GM19397 (cell line): ENCODE results near the gene PRCC.

Experiments
- ATAC-seq: cut with Tn5 transposase; IDR thresholded peaks from one replicate; pipeline ENCODE4 v1.9.1; 2021; ENCODE audit warnings: mild to moderate bottlenecking, moderate library complexity; ENCODE audit not compliant: unreplicated experiment

The PRCC gene

GRCh38 chr1:156767101-156767878 lies at the start of gene PRCC:
PRCC (plus strand) TSS chr1:156767535; CDS start chr1:156767772, 237 bp downstream.
- ATAC-seq = peak; percentile 92

- no peak for ATAC-seq
These were observed 46.2 kb upstream of the PRCC start for GRCh38 chr1:156721131-156721530.

GRCh38 chr1:156721535-156721934 lies 45.8 kb upstream of the PRCC start:
- no peak for ATAC-seq

- no peak for ATAC-seq
These were observed 41.6 kb upstream of the PRCC start for GRCh38 chr1:156725683-156726280.

GRCh38 chr1:156726549-156727226 lies 40.6 kb upstream of the PRCC start:
- ATAC-seq = no peak

- ATAC-seq = no peak
These were observed 39.8 kb upstream of the PRCC start for GRCh38 chr1:156727492-156727891.

GRCh38 chr1:156727926-156728598 lies 39.3 kb upstream of the PRCC start, which contains the start of gene METTL25B:
METTL25B (plus strand) TSS chr1:156728469; CDS start chr1:156729105, 636 bp downstream.
- peak; percentile 54 for ATAC-seq

GRCh38 chr1:156728599-156729462 lies 38.5 kb upstream of the PRCC start, which contains the start of gene ISG20L2:
ISG20L2 (minus strand) TSS chr1:156728766; CDS start chr1:156727652, 1,114 bp downstream.
- peak; percentile 90 for ATAC-seq

- ATAC-seq = no peak
These were observed 33.2 kb upstream of the PRCC start for GRCh38 chr1:156733989-156734584.

GRCh38 chr1:156738407-156738806 lies 28.9 kb upstream of the PRCC start:
- ATAC-seq = no peak

GRCh38 chr1:156738916-156739315 lies 28.4 kb upstream of the PRCC start:
- ATAC-seq = no peak

- ATAC-seq = no peak
These were observed 27.0 kb upstream of the PRCC start for GRCh38 chr1:156740237-156740740.

- ATAC-seq = peak; percentile 87
These were observed 26.4 kb upstream of the PRCC start, which contains the start of gene MRPL24 for GRCh38 chr1:156740741-156741480. MRPL24 (minus strand) TSS chr1:156741088; CDS start chr1:156738704, 2,384 bp downstream.

GRCh38 chr1:156741481-156741983 lies 25.8 kb upstream of the PRCC start:
- ATAC-seq = no peak

- no peak for ATAC-seq
These were observed 25.3 kb upstream of the PRCC start for GRCh38 chr1:156742017-156742416.

- no peak for ATAC-seq
These were observed 24.5 kb upstream of the PRCC start for GRCh38 chr1:156742801-156743200.

GRCh38 chr1:156743367-156744302 lies 23.7 kb upstream of the PRCC start:
- no peak for ATAC-seq
